Psoas muscle (tissue), 8 donors: Measurements from ENCODE around the gene FAM83C. TPM values are rescaled to one million over a fixed set of nuclear protein-coding genes. Genes with fewer than 3 reads are reported as not detected.

Source experiments
- ATAC-seq, 4 donors: fragments of 200-7000 bp; cut with Tn5 transposase; one replicate each; pipeline ENCODE4 v1.9.1; 2020; ENCODE audit warnings: moderate library complexity in 3 of 4, mild to moderate bottlenecking in 2 of 4
- DNase-seq, 2 donors: peaks; one replicate each; pipeline ENCODE4 v3.0.0-alpha.2; 2020
- H3K27ac ChIP-seq: fragments of 200-600 bp; one replicate; pipeline ENCODE4 v1.8.0; 2022
- H3K27me3 ChIP-seq, 3 donors: fragments of 200-600 bp in 1 of 3; one replicate each; pipeline versions ENCODE4 v1.6.1 to v1.8.0; 2013 to 2022; ENCODE audit warnings: low read length in 2 of 3, mild to moderate bottlenecking in 2 of 3, moderate library complexity in 1 of 3; ENCODE audit not compliant: insufficient read depth in 3 of 3
- H3K36me3 ChIP-seq, 2 donors: fragments of 200-600 bp in 1 of 2; one replicate each; pipeline versions ENCODE4 v1.6.1 to v1.8.0; 2013 to 2022; ENCODE audit warnings: low read depth in 1 of 2, mild to moderate bottlenecking in 1 of 2, moderate library complexity in 1 of 2; ENCODE audit not compliant: insufficient read depth in 1 of 2
- H3K4me1 ChIP-seq: fragments of 200-600 bp; one replicate; pipeline ENCODE4 v1.8.0; 2022
- H3K4me3 ChIP-seq: fragments of 200-600 bp; one replicate; pipeline ENCODE4 v1.8.0; 2022; ENCODE audit warnings: mild to moderate bottlenecking
- H3K9me3 ChIP-seq: fragments of 200-600 bp; one replicate; pipeline ENCODE4 v1.8.0; 2022
- CTCF ChIP-seq: fragments of 200-600 bp; IDR thresholded peaks from one replicate; pipeline ENCODE4 v1.8.0; 2022; ENCODE audit warnings: antibody characterized with exemption
- WGBS, 3 donors: extraction: QIAGEN DNeasy Blood & Tissue Kit; methylation state at CpG; one replicate each; pipeline versions ENCODE4 v1.1.6 to v1.1.7; 2013; 5-methylcytosine and 5-hydroxymethylcytosine counted together
- intact Hi-C, 2 donors: fragments of 100-400 bp; cut with DNase I; formaldehyde crosslinking; loops; one replicate each; pipeline versions ENCODE4 v1.11.0 to v1.14.2; 2022
- polyA plus RNA-seq, 3 donors: library from polyadenylated mRNA; stranded (reverse); fragments of 200-250 nt; gene quantifications; one replicate each; pipeline ENCODE4 v1.2.3, GENCODE V29; 2013
- total RNA-seq, 4 donors: library from RNA; stranded (reverse); fragmentation: NEBNext Ultra II Directional in 2 of 4; extraction: Animal tissue kit (Norgen Biotek cat#: 25700) in 2 of 4; gene quantifications; one replicate each; pipeline versions ENCODE4 v1.2.1 to v1.2.4, GENCODE V29; 2021 to 2023
- donor health status: healthy with polysubstance abuse.
- donor health status: DM: no; HTN: no; CAD: no; lungs with moderate emphysema.
- donor health status: Bipolar disorder and iron deficiency.
- donor health status: healthy.
- donor health status: DM: yes; HTN: yes; CAD: no.
- donor health status: DM: no; HTN: no; CAD: no.
- donor health status: DM: no; HTN: no; CAD: no.
- donor health status: DM: yes; HTN: yes; CAD: no.

The FAM83C gene
- total and polyA plus RNA-seq, 7 donors, result 0.04 to 0.07 (median 0.04) TPM; not detected in 4

- ATAC-seq (peak in 1 of 4 donors; percentile 30), DNase-seq (no peak)
- Histone ChIP-seq H3K27me3 (no peaks in the 10 kb centered on the region), H3K4me1 (peaks cover 16% of the 10 kb centered on the region), H3K4me3 (no peak overlapping the region), H3K36me3 (no peaks in the 10 kb centered on the region), H3K9me3 (no peaks in the 10 kb centered on the region), H3K27ac (peak overlapping the region; percentile 79)
- intact Hi-C loops, result no loop called here
- no peak for TF ChIP-seq CTCF
Measured at GRCh38 chr20:35319871-35320197, 27.6 kb upstream of the FAM83C start.

- H3K4me1 ChIP-seq, result peaks cover 16% of the 10 kb centered on the region
Measured at GRCh38 chr20:35319192-35319870, 27.1 kb upstream of the FAM83C start.

GRCh38 chr20:35318502-35319157, 26.4 kb upstream of the FAM83C start:
- TF ChIP-seq CTCF, result no peak
- Histone ChIP-seq H3K9me3 (no peaks in the 10 kb centered on the region), H3K27me3 (no peaks in the 10 kb centered on the region), H3K4me1 (peaks cover 16% of the 10 kb centered on the region), H3K27ac (peak overlapping the region; percentile 79), H3K4me3 (peak overlapping the region; percentile 3), H3K36me3 (peaks cover 0 to 5% of the 10 kb centered on the region in 2 donors)
- intact Hi-C loops, result no loop called here
- DNase-seq (peak in 1 of 2 donors; percentile 59), ATAC-seq (peak; percentile 95 to 98 (median 97))
- WGBS, 3 donors, result 33 to 47% (median 38%) methylated on average over 6 of the region's 6 CpGs

More at GRCh38 chr20:35319192-35319870, 27.1 kb upstream of the FAM83C start:
- DNase-seq, result no peak
- Histone ChIP-seq H3K36me3 (peaks cover 0 to 4% of the 10 kb centered on the region in 2 donors), H3K27me3 (no peaks in the 10 kb centered on the region), H3K4me3 (no peak overlapping the region), H3K27ac (peak overlapping the region; percentile 79), H3K9me3 (no peaks in the 10 kb centered on the region)
- peak in 3 of 4 donors; percentile 53 to 56 (median 56) for ATAC-seq
- 59 to 60% (median 60%) methylated on average over 5 of the region's 5 CpGs for WGBS, 3 donors
- intact Hi-C loops, result no loop called here
- no peak for TF ChIP-seq CTCF

- DNase-seq, result no peak
- no peaks in the 10 kb centered on the region for H3K9me3 ChIP-seq
- H3K4me1 ChIP-seq, result peaks cover 16% of the 10 kb centered on the region
- H3K27ac ChIP-seq, result peak overlapping the region; percentile 79
- intact Hi-C loops, result no loop called here
- WGBS, 3 donors, result 76 to 86% (median 82%) methylated on average over 5 of the region's 5 CpGs
- no peak for TF ChIP-seq CTCF
- ATAC-seq, result peak in 1 of 4 donors; percentile 2
- H3K4me3 ChIP-seq, result no peak overlapping the region
- H3K36me3 ChIP-seq, result peaks cover 0 to 5% of the 10 kb centered on the region in 2 donors
- H3K27me3 ChIP-seq, result no peaks in the 10 kb centered on the region
Measured at GRCh38 chr20:35317416-35318210, 25.4 kb upstream of the FAM83C start.
